PFSK-1 (cell line): ENCODE data around the gene SOCS6.

ENCODE experiments used
- POLR2AphosphoS5 ChIP-seq: IDR thresholded peaks from 2 replicates; pipeline ENCODE4 v1.6.1; 2012; ENCODE audit warnings: low read depth, mild to moderate bottlenecking, control low read depth, low read length, moderate library complexity
- REST ChIP-seq, 2 experiments: IDR thresholded peaks; 2 replicates each; pipeline versions ENCODE4 v1.6.1 to v1.8.0; 2011 to 2012; ENCODE audit warnings: low read depth in 2 of 2, low read length in 2 of 2, control low read depth in 1 of 2, inconsistent platforms in 1 of 2, mild to moderate bottlenecking in 1 of 2, moderate library complexity in 1 of 2; ENCODE audit not compliant: insufficient read depth in 1 of 2
- SIN3A ChIP-seq: IDR thresholded peaks from 2 replicates; pipeline ENCODE4 v1.6.1; 2012; ENCODE audit warnings: mild to moderate bottlenecking, low read length, moderate library complexity, borderline replicate concordance; ENCODE audit not compliant: insufficient read depth

- TF ChIP-seq POLR2AphosphoS5 (no peak), SIN3A (no peak), REST (IDR thresholded peaks at IDR 0.05; ENCODE audit: insufficient read depth in 1 of 2, low read depth in 2 of 2, low read length in 2 of 2) (no peak)
Observed at GRCh38 chr18:70326255-70326654, 37.4 kb downstream of the SOCS6 start.
